HEK293T (cell line): Measurements from ENCODE around the gene ST6GAL1.

Experiments
- BHLHE40 ChIP-seq: fragments of 450-650 bp; IDR thresholded peaks from 2 replicates; pipeline ENCODE4 v1.6.1; 2016; ENCODE audit warnings: mild to moderate bottlenecking, moderate library complexity, borderline replicate concordance
- ELF4 ChIP-seq: fragments of 450-650 bp; IDR thresholded peaks from 2 replicates; pipeline ENCODE4 v1.6.1; 2017; ENCODE audit warnings: antibody characterized with exemption
- FOXA1 ChIP-seq: fragments of 450-650 bp; IDR thresholded peaks from 2 replicates; pipeline ENCODE4 v1.6.1; 2016; ENCODE audit warnings: mild to moderate bottlenecking
- FOXK2 ChIP-seq: fragments of 450-650 bp; IDR thresholded peaks from 2 replicates; pipeline ENCODE4 v1.6.1; 2016; ENCODE audit warnings: mild to moderate bottlenecking
- FOXM1 ChIP-seq: fragments of 450-650 bp; IDR thresholded peaks from 2 replicates; pipeline ENCODE4 v1.6.1; 2017; ENCODE audit warnings: mild to moderate bottlenecking, borderline replicate concordance
- NFRKB ChIP-seq: fragments of 450-650 bp; IDR thresholded peaks from 2 replicates; pipeline ENCODE4 v1.6.1; 2016; ENCODE audit warnings: mild to moderate bottlenecking, moderate library complexity
- SP1 ChIP-seq: fragments of 450-650 bp; IDR thresholded peaks from 2 replicates; pipeline ENCODE4 v1.6.1; 2017
- SUZ12 ChIP-seq: fragments of 450-650 bp; IDR thresholded peaks from 2 replicates; pipeline ENCODE4 v1.6.1; 2016; ENCODE audit warnings: mild to moderate bottlenecking
- TARDBP ChIP-seq: fragments of 450-650 bp; IDR thresholded peaks from 2 replicates; pipeline ENCODE4 v1.6.1; 2016
- ZNF384 ChIP-seq: fragments of 450-650 bp; IDR thresholded peaks from 2 replicates; pipeline ENCODE4 v1.6.1; 2016
- TF ChIP-seq, protein P1 (sequence below): fragments of 450-650 bp; IDR thresholded peaks from 2 replicates; pipeline ENCODE4 v1.6.1; 2016

DNA sequence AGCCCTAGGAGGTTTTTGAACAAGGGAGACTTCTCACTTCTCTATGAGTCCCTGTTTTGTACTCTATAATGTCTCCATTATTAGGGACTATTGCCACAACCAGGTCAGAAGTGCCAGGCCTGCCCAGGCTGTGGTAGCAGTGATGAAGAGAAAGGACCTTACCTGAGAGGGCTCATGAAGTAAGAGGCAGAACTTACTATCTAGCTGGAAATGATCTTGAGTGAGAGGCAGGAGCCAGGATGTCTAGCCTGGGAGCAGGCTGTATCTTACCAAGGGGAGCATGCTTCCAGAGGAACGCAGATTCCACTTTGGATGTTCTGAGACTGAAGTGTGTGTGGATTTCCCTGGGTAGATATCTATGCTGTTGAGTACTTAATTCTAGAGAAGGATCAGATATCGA, 115.7 kb downstream of the ST6GAL1 start:
- TF ChIP-seq FOXA1 (no peak), SP1 (no peak), TARDBP (no peak), NFRKB (no peak), SUZ12 (no peak), FOXM1 (no peak), ZNF384 (no peak), FOXK2 (no peak), BHLHE40 (no peak), ELF4 (no peak)
- TF ChIP-seq, protein P1, sequence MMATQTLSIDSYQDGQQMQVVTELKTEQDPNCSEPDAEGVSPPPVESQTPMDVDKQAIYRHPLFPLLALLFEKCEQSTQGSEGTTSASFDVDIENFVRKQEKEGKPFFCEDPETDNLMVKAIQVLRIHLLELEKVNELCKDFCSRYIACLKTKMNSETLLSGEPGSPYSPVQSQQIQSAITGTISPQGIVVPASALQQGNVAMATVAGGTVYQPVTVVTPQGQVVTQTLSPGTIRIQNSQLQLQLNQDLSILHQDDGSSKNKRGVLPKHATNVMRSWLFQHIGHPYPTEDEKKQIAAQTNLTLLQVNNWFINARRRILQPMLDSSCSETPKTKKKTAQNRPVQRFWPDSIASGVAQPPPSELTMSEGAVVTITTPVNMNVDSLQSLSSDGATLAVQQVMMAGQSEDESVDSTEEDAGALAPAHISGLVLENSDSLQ, result no peak
